ENCODE data around the gene RHPN2.

Gene RHPN2

GRCh38 chr19:32933571-32933970 lies 131.1 kb downstream of the RHPN2 start:
- Histone ChIP-seq H3K27me3 (ENCODE audit: control insufficient read depth, low read length) (no peaks in the 10 kb centered on the region), H3K4me2 (ENCODE audit: low read length) (no peak overlapping the region), H3K9me3 (ENCODE audit: control insufficient read depth, insufficient read depth, low read length) (no peaks in the 10 kb centered on the region), H3F3A (ENCODE audit: control insufficient read depth, insufficient read depth) (no peaks in the 10 kb centered on the region), H3K4me1 (ENCODE audit: control insufficient read depth, low read length) (no peaks in the 10 kb centered on the region), H3K79me2 (ENCODE audit: control insufficient read depth, low read length) (no peaks in the 10 kb centered on the region), H3K27ac (ENCODE audit: low read depth, low read length) (no peak overlapping the region), H3K9me2 (replicated peaks; ENCODE audit: control insufficient read depth, low read length) (no peaks in the 10 kb centered on the region), H3K36me3 (ENCODE audit: control insufficient read depth, low read length) (no peaks in the 10 kb centered on the region), H4K20me1 (ENCODE audit: control insufficient read depth, insufficient read depth, low read depth, low read length) (no peaks in the 10 kb centered on the region; the same call in 1 of the 2 replicates), H3K4me3 (ENCODE audit: low read length) (no peak overlapping the region)
- TF ChIP-seq CTCF (IDR thresholded peaks at IDR 0.05; ENCODE audit: low read depth, low read length, poor library complexity, severe bottlenecking) (no peak), EZH2phosphoT487 (IDR thresholded peaks at IDR 0.05; ENCODE audit: borderline replicate concordance, low read length) (no peak)

GRCh38 chr19:32930567-32930966 lies 134.1 kb downstream of the RHPN2 start:
- no peak overlapping the region for H3K4me2 ChIP-seq (ENCODE audit: low read length)
- H3F3A ChIP-seq (ENCODE audit: control insufficient read depth, insufficient read depth) = no peaks in the 10 kb centered on the region
- H3K4me3 ChIP-seq (ENCODE audit: low read length) = no peak overlapping the region
- no peak overlapping the region for H3K27ac ChIP-seq (ENCODE audit: low read depth, low read length)
- H3K36me3 ChIP-seq (ENCODE audit: control insufficient read depth, low read length) = no peaks in the 10 kb centered on the region
- no peaks in the 10 kb centered on the region for H3K4me1 ChIP-seq (ENCODE audit: control insufficient read depth, low read length)
- no peaks in the 10 kb centered on the region for H3K9me3 ChIP-seq (ENCODE audit: control insufficient read depth, insufficient read depth, low read length)
- TF ChIP-seq EZH2phosphoT487 (IDR thresholded peaks at IDR 0.05; ENCODE audit: borderline replicate concordance, low read length) (no peak), CTCF (IDR thresholded peaks at IDR 0.05; ENCODE audit: low read depth, low read length, poor library complexity, severe bottlenecking) (no peak)
- no peaks in the 10 kb centered on the region for H3K9me2 ChIP-seq (replicated peaks; ENCODE audit: control insufficient read depth, low read length)
- H3K79me2 ChIP-seq (ENCODE audit: control insufficient read depth, low read length) = no peaks in the 10 kb centered on the region
- H3K27me3 ChIP-seq (ENCODE audit: control insufficient read depth, low read length) = no peaks in the 10 kb centered on the region
- no peaks in the 10 kb centered on the region; the same call in 1 of the 2 replicates for H4K20me1 ChIP-seq (ENCODE audit: control insufficient read depth, insufficient read depth, low read depth, low read length)

GRCh38 chr19:32928806-32929205 lies 135.9 kb downstream of the RHPN2 start:
- no peak overlapping the region for H3K4me2 ChIP-seq (ENCODE audit: low read length)
- H3K27ac ChIP-seq (ENCODE audit: low read depth, low read length) = no peak overlapping the region

More at GRCh38 chr19:32928806-32929205, 135.9 kb downstream of the RHPN2 start:
- no peaks in the 10 kb centered on the region for H3K9me2 ChIP-seq (replicated peaks; ENCODE audit: control insufficient read depth, low read length)
- no peaks in the 10 kb centered on the region; the same call in 1 of the 2 replicates for H4K20me1 ChIP-seq (ENCODE audit: control insufficient read depth, insufficient read depth, low read depth, low read length)
- H3K27me3 ChIP-seq (ENCODE audit: control insufficient read depth, low read length) = no peaks in the 10 kb centered on the region
- no peaks in the 10 kb centered on the region for H3K4me1 ChIP-seq (ENCODE audit: control insufficient read depth, low read length)
- no peaks in the 10 kb centered on the region for H3F3A ChIP-seq (ENCODE audit: control insufficient read depth, insufficient read depth)
- no peaks in the 10 kb centered on the region for H3K36me3 ChIP-seq (ENCODE audit: control insufficient read depth, low read length)
- H3K4me3 ChIP-seq (ENCODE audit: low read length) = no peak overlapping the region
- no peaks in the 10 kb centered on the region for H3K79me2 ChIP-seq (ENCODE audit: control insufficient read depth, low read length)
- no peaks in the 10 kb centered on the region for H3K9me3 ChIP-seq (ENCODE audit: control insufficient read depth, insufficient read depth, low read length)
- no peak for TF ChIP-seq CTCF (IDR thresholded peaks at IDR 0.05; ENCODE audit: low read depth, low read length, poor library complexity, severe bottlenecking)
- no peak for TF ChIP-seq EZH2phosphoT487 (IDR thresholded peaks at IDR 0.05; ENCODE audit: borderline replicate concordance, low read length)
